H1 (cell line): ENCODE measurements around the gene ASTN2. TPM values are rescaled to one million over a fixed set of nuclear protein-coding genes. Genes with fewer than 3 reads are reported as not detected.

Experiments used
- CTCF ChIA-PET: fragments of 300-600 bp; sonication (Branson Sonifier 250); formaldehyde crosslinking; loops from one replicate; lab custom pipeline; 2021; ENCODE audit not compliant: partially characterized antibody; lab: Charles Lee
- POLR2A ChIA-PET: fragments of 300-600 bp; sonication (Branson Sonifier 250); formaldehyde crosslinking; loops from one replicate; lab custom pipeline; 2021; ENCODE audit warnings: inconsistent platforms; ENCODE audit not compliant: partially characterized antibody; lab: Charles Lee
- DNase-seq, 2 experiments: peaks; one replicate each; pipeline versions ENCODE4 v3.0.0 to v3.0.0-alpha.2; 2010 to 2022; ENCODE audit warnings: low spot score in 2 of 2, low read depth in 1 of 2, mixed read lengths in 1 of 2
- FAIRE-seq: peaks from 2 replicates; lab custom pipeline; 2011; peaks lifted over from hg19 to GRCh38; lab: Jason Lieb, UNC
- H2AFZ ChIP-seq: 2 replicates; pipeline ENCODE4 v1.8.1; 2012; ENCODE audit warnings: low read length, inconsistent platforms
- H2AK5ac ChIP-seq: 2 replicates; pipeline ENCODE4 v1.6.1; 2013; ENCODE audit warnings: low read depth, low read length
- H2BK120ac ChIP-seq: replicated peaks from 2 replicates; pipeline ENCODE3; 2013; ENCODE audit warnings: low read depth, low read length, inconsistent platforms
- H2BK12ac ChIP-seq: 2 replicates; pipeline ENCODE4 v1.6.1; 2013; ENCODE audit warnings: low read depth, low read length
- H2BK15ac ChIP-seq: 2 replicates; pipeline ENCODE4 v1.6.1; 2013; ENCODE audit warnings: low read length
- H2BK20ac ChIP-seq: 2 replicates; pipeline ENCODE4 v1.6.1; 2013; ENCODE audit warnings: low read length
- H2BK5ac ChIP-seq: 2 replicates; pipeline ENCODE4 v1.6.1; 2013; ENCODE audit warnings: low read depth, low read length
- H3K14ac ChIP-seq: 2 replicates; pipeline ENCODE4 v1.6.1; 2013; ENCODE audit warnings: inconsistent platforms; ENCODE audit not compliant: insufficient read length
- H3K18ac ChIP-seq: 2 replicates; pipeline ENCODE4 v1.6.1; 2013; ENCODE audit warnings: low read length; ENCODE audit errors: extremely low read depth
- H3K23ac ChIP-seq: 2 replicates; pipeline ENCODE4 v1.6.1; 2013; ENCODE audit warnings: inconsistent platforms; ENCODE audit not compliant: insufficient read length
- H3K23me2 ChIP-seq: 2 replicates; pipeline ENCODE4 v1.6.1; 2013; ENCODE audit warnings: low read depth, low read length
- H3K27ac ChIP-seq: 2 replicates; pipeline ENCODE4 v1.6.1; 2011; ENCODE audit warnings: low read depth, low read length, inconsistent platforms
- H3K27me3 ChIP-seq, 4 experiments: replicated peaks in 1 of 4; 1 replicate in 1 of 4; 2 replicates in 3 of 4; pipeline versions ENCODE4 v1.6.1 to v1.8.1; 2011 to 2013; ENCODE audit warnings: low read length in 3 of 4, mild to moderate bottlenecking in 3 of 4, inconsistent platforms in 2 of 4, mixed read lengths in 2 of 4, moderate library complexity in 1 of 4; ENCODE audit not compliant: control insufficient read depth in 3 of 4, insufficient read depth in 3 of 4; ENCODE audit errors: extremely low read depth in 1 of 4
- H3K36me3 ChIP-seq, 4 experiments: 2 replicates each; pipeline versions ENCODE4 v1.6.1 to v1.8.1; 2011 to 2013; ENCODE audit warnings: mild to moderate bottlenecking in 4 of 4, low read length in 3 of 4, moderate library complexity in 2 of 4, control low read depth in 1 of 4, inconsistent platforms in 1 of 4; ENCODE audit not compliant: insufficient read depth in 4 of 4, control insufficient read depth in 2 of 4
- H3K4ac ChIP-seq: replicated peaks from 2 replicates; pipeline ENCODE3; 2013; ENCODE audit warnings: low read length, low read depth, mixed read lengths, inconsistent platforms; ENCODE audit not compliant: insufficient read length
- H3K4me1 ChIP-seq, 4 experiments: replicated peaks in 1 of 4; 1 replicate in 1 of 4; 2 replicates in 3 of 4; pipeline versions ENCODE4 v1.6.1 to v1.8.1; 2011 to 2013; ENCODE audit warnings: low read length in 3 of 4, inconsistent platforms in 2 of 4, mixed read lengths in 1 of 4; ENCODE audit not compliant: insufficient read depth in 4 of 4, control insufficient read depth in 3 of 4
- H3K4me2 ChIP-seq, 2 experiments: 2 replicates each; pipeline versions ENCODE4 v1.6.1 to v1.8.1; 2011 to 2013; ENCODE audit warnings: low read depth in 2 of 2, low read length in 2 of 2, control low read depth in 1 of 2, inconsistent platforms in 1 of 2, mild to moderate bottlenecking in 1 of 2; ENCODE audit not compliant: insufficient read depth in 1 of 2
- H3K4me3 ChIP-seq, 4 experiments: fragments of 200-600, 300-600 bp in 1 of 4; sonication (generic), shearing (Covaris generic), sonication (Bioruptor Twin) in 1 of 4; 2 replicates each; pipeline versions ENCODE4 v1.5.1 to v1.8.1; 2011 to 2016; ENCODE audit warnings: low read length in 4 of 4, low read depth in 3 of 4, control low read depth in 2 of 4, inconsistent platforms in 2 of 4, mild to moderate bottlenecking in 2 of 4, mixed read lengths in 1 of 4, moderate library complexity in 1 of 4; ENCODE audit not compliant: insufficient read depth in 2 of 4; ENCODE audit errors: extremely low read depth in 1 of 4
- H3K56ac ChIP-seq: replicated peaks from 2 replicates; pipeline ENCODE3; 2013; ENCODE audit warnings: low read depth, mild to moderate bottlenecking, mixed read lengths, low read length, inconsistent platforms; ENCODE audit not compliant: insufficient read length
- H3K79me1 ChIP-seq: 2 replicates; pipeline ENCODE4 v1.6.1; 2013; ENCODE audit warnings: low read depth, low read length, control low read depth
- H3K79me2 ChIP-seq, 2 experiments: 2 replicates each; pipeline versions ENCODE4 v1.6.1 to v1.8.1; 2012 to 2013; ENCODE audit warnings: low read length in 2 of 2, mild to moderate bottlenecking in 2 of 2, inconsistent platforms in 1 of 2; ENCODE audit not compliant: insufficient read depth in 2 of 2, control insufficient read depth in 1 of 2
- H3K9ac ChIP-seq, 4 experiments: replicated peaks in 1 of 4; 1 replicate in 1 of 4; 2 replicates in 3 of 4; pipeline versions ENCODE4 v1.6.1 to v1.8.1; 2011 to 2013; ENCODE audit warnings: low read depth in 3 of 4, low read length in 3 of 4, control low read depth in 2 of 4, mild to moderate bottlenecking in 2 of 4, moderate library complexity in 2 of 4, inconsistent platforms in 1 of 4; ENCODE audit errors: extremely low read depth in 1 of 4
- H3K9me3 ChIP-seq, 2 experiments: 2 replicates each; pipeline versions ENCODE4 v1.6.1 to v1.8.1; 2012 to 2013; ENCODE audit warnings: mild to moderate bottlenecking in 2 of 2, moderate library complexity in 2 of 2, control low read depth in 1 of 2, inconsistent platforms in 1 of 2, low read depth in 1 of 2, low read length in 1 of 2, mixed read lengths in 1 of 2; ENCODE audit not compliant: insufficient read depth in 2 of 2
- H4K20me1 ChIP-seq, 2 experiments: replicated peaks in 1 of 2; 2 replicates each; pipeline versions ENCODE3 to v1.8.1; 2011 to 2013; ENCODE audit warnings: inconsistent platforms in 2 of 2, low read length in 2 of 2, mild to moderate bottlenecking in 1 of 2; ENCODE audit not compliant: insufficient read depth in 2 of 2, control insufficient read depth in 1 of 2
- H4K5ac ChIP-seq: 2 replicates; pipeline ENCODE4 v1.6.1; 2013; ENCODE audit warnings: low read length, low read depth, mixed read lengths, inconsistent platforms; ENCODE audit not compliant: insufficient read length
- H4K8ac ChIP-seq: 2 replicates; pipeline ENCODE4 v1.8.0; 2013; ENCODE audit warnings: mild to moderate bottlenecking, moderate library complexity, low read length, inconsistent platforms; ENCODE audit not compliant: insufficient read depth; ENCODE audit errors: extremely low read depth
- H4K91ac ChIP-seq: replicated peaks from 2 replicates; pipeline ENCODE3; 2013; ENCODE audit warnings: low read length, mixed read lengths, inconsistent platforms; ENCODE audit not compliant: insufficient read length
- BCL11A ChIP-seq, 2 experiments: IDR thresholded peaks; one replicate each; pipeline ENCODE4 v1.6.1; 2011; ENCODE audit warnings: low read depth in 2 of 2, low read length in 2 of 2, mild to moderate bottlenecking in 2 of 2
- EGR1 ChIP-seq: IDR thresholded peaks from 2 replicates; pipeline ENCODE4 v1.6.1; 2011; ENCODE audit warnings: low read depth, low read length, borderline replicate concordance
- JUND ChIP-seq: IDR thresholded peaks from 2 replicates; pipeline ENCODE4 v1.6.1; 2011; ENCODE audit warnings: mild to moderate bottlenecking, improper control_type of control experiment, low read length
- MAFK ChIP-seq: IDR thresholded peaks from 2 replicates; pipeline ENCODE4 v1.6.1; 2012; ENCODE audit warnings: low read depth, mild to moderate bottlenecking, improper control_type of control experiment, low read length
- RNF2 ChIP-seq: fragments of 200-900, 300-1000 bp; sonication (generic); IDR thresholded peaks from 2 replicates; pipeline ENCODE4 v1.7.1; 2016; ENCODE audit warnings: borderline replicate concordance, low read depth, mild to moderate bottlenecking, antibody characterized with exemption, low read length; ENCODE audit not compliant: poor library complexity, severe bottlenecking; ENCODE audit errors: missing control alignments
- SAP30 ChIP-seq: fragments of 300-600 bp; sonication (generic); IDR thresholded peaks from 2 replicates; pipeline ENCODE4 v1.7.1; 2012; ENCODE audit warnings: low read length, moderate library complexity, mild to moderate bottlenecking, inconsistent platforms; ENCODE audit not compliant: insufficient read depth, insufficient replicate concordance
- SP1 ChIP-seq: IDR thresholded peaks from 2 replicates; pipeline ENCODE4 v1.6.1; 2011; ENCODE audit warnings: low read depth, low read length
- TAF1 ChIP-seq: IDR thresholded peaks from 2 replicates; pipeline ENCODE4 v1.6.1; 2011; ENCODE audit warnings: mild to moderate bottlenecking, low read depth, low read length
- WGBS, 2 experiments: shearing (Covaris generic) in 1 of 2; methylation state at CpG; one replicate each; pipeline versions ENCODE4 v1.1.6 to v1.1.7; 2013 to 2015; ENCODE audit warnings: low lambda C conversion rate in 2 of 2, mixed read lengths in 2 of 2, inconsistent platforms in 1 of 2, low coverage in 1 of 2, missing lambda C conversion rate in 1 of 2; ENCODE audit not compliant: insufficient replicate concordance in 2 of 2, insufficient coverage in 1 of 2, insufficient read length in 1 of 2; ENCODE audit errors: extremely low coverage in 1 of 2, missing lambda C conversion rate in 1 of 2; 5-methylcytosine and 5-hydroxymethylcytosine counted together
- polyA plus RNA-seq, 7 experiments: library from polyadenylated mRNA; depleted of rRNA in 3 of 7; stranded (reverse) in 5 of 7; unstranded in 2 of 7; fragments of >200 nt in 5 of 7; fragments of 200-250 nt in 2 of 7; gene quantifications; 1 replicate in 5 of 7; 2 replicates in 1 of 7; 4 replicates in 1 of 7; pipeline versions ENCODE4 v1.2.1 to v1.2.3, GENCODE V29; 2011 to 2013; ENCODE audit warnings: missing spikeins in 2 of 7, mixed read lengths in 2 of 7
- total RNA-seq: library from RNA; stranded (reverse); fragmentation: NEBNext Ultra II Directional; extraction: Animal tissue kit (Norgen Biotek cat#: 25700); gene quantifications from 2 replicates; pipeline ENCODE4 v1.2.1, GENCODE V29; 2021

The ASTN2 gene
- total and polyA plus RNA-seq, 2 of the 8 experiments (the other 6 are each of a cell fraction or from before 2014, with no cell fraction given) = 8.2 to 13.7 TPM

DNA sequence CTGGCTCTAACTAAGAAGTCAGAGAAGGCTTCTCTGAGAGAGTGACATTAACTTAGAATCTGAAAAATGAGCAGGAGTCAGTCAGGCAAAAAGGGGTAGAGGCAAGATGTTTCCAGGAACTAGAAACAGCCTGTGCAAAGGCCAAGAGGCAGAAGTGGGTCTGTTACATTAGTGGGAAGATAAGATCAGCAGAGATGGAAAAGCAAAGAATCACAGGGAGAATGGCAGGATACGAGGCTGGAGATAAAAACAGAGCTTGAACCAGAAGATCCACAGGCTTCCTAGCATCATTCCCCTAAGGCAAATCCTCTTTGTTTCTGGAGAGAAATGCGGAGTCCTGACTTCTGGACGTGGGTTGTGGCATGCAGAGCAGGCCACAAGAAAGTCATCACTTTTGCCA is 27.4 kb downstream of the ASTN2 start:
- no peak overlapping the region for H3K27ac ChIP-seq
- no peak for TF ChIP-seq EGR1
- no peak for TF ChIP-seq TAF1
- TF ChIP-seq JUND = no peak
- no peak for TF ChIP-seq MAFK
- no peak for TF ChIP-seq RNF2
- TF ChIP-seq SP1 = no peak
- TF ChIP-seq BCL11A (IDR thresholded peaks at IDR 0.05; ENCODE audit: low read depth in 2 of 2, low read length in 2 of 2) = no peak
- TF ChIP-seq SAP30 = no peak
- H4K20me1 ChIP-seq = no peaks in the 10 kb centered on the region
- H4K91ac ChIP-seq = no peak overlapping the region
- no peaks in the 10 kb centered on the region for H3K9me3 ChIP-seq
- H4K8ac ChIP-seq = no peak overlapping the region
- H3K79me2 ChIP-seq = no peaks in the 10 kb centered on the region
- no peak overlapping the region for H3K23ac ChIP-seq
- FAIRE-seq (no peak), DNase-seq (no peak)
- H3K4me1 ChIP-seq = no peaks in the 10 kb centered on the region
- no peaks in the 10 kb centered on the region for H3K79me1 ChIP-seq
- no peak overlapping the region for H4K5ac ChIP-seq
- H2BK15ac ChIP-seq = no peak overlapping the region
- H3K18ac ChIP-seq = no peak overlapping the region
- no peak overlapping the region for H2BK5ac ChIP-seq
- H2BK12ac ChIP-seq = no peak overlapping the region
- WGBS, 2 experiments = 75% methylated on average over 3 of the region's 3 CpGs; no CpG with 5 or more reads in 1 of the 2 experiments
- ChIA-PET CTCF (interaction anchor here (0.6 to 1.1 kb wide), 2 partner anchors 13 to 429 kb away, joined by 3 read pairs; no protein-coding TSS in a partner anchor), POLR2A (no interaction called here)
- no peak overlapping the region for H2AFZ ChIP-seq
- no peak overlapping the region for H2BK120ac ChIP-seq
- H3K9ac ChIP-seq = no peak overlapping the region
- H3K56ac ChIP-seq = no peak overlapping the region
- H2AK5ac ChIP-seq = no peak overlapping the region
- H3K36me3 ChIP-seq = no peaks in the 10 kb centered on the region
- no peaks in the 10 kb centered on the region for H3K27me3 ChIP-seq
- H3K14ac ChIP-seq = no peak overlapping the region
- H2BK20ac ChIP-seq = no peak overlapping the region
- no peak overlapping the region for H3K4me3 ChIP-seq
- H3K4ac ChIP-seq = no peak overlapping the region
- H3K23me2 ChIP-seq = peaks cover 2% of the 10 kb centered on the region; the same call in 1 of the 2 replicates
- no peak overlapping the region for H3K4me2 ChIP-seq
